GM23338 (cell line): ENCODE data around the gene POLD2. TPM values are rescaled to one million over a fixed set of nuclear protein-coding genes. Genes with fewer than 3 reads are reported as not detected.
"Not testable (repeated sequence)": the region's sequence is repeated elsewhere in the genome, so short reads cannot be mapped to it uniquely, and the experiment has no call there.

Experiments used
- ATAC-seq: fragments of 200-7000 bp; cut with Tn5 transposase; 3 replicates; pipeline ENCODE4 v1.9.1; 2020
- DNase-seq: peaks from one replicate; pipeline ENCODE4 v3.0.0-alpha.2; 2015; ENCODE audit warnings: low spot score
- H2AFZ ChIP-seq: fragments of 200-600 bp; sonication (generic); 2 replicates; pipeline ENCODE4 v1.8.0; 2016; ENCODE audit warnings: antibody characterized with exemption, mild to moderate bottlenecking, moderate library complexity
- H3F3A ChIP-seq: fragments of 200-600 bp; sonication (generic); replicated peaks from 2 replicates; pipeline ENCODE4 v1.8.0; 2017; ENCODE audit warnings: antibody characterized with exemption, mixed run types, low read depth
- H3K27ac ChIP-seq: fragments of 200-600 bp; sonication (generic); 2 replicates; pipeline ENCODE4 v1.6.1; 2016; ENCODE audit warnings: low read depth
- H3K27me3 ChIP-seq: fragments of 200-600 bp; sonication (generic); 2 replicates; pipeline ENCODE4 v1.8.0; 2016; ENCODE audit warnings: mild to moderate bottlenecking, mixed run types, moderate library complexity; ENCODE audit not compliant: insufficient read depth
- H3K36me3 ChIP-seq: fragments of 200-600 bp; sonication (generic); 2 replicates; pipeline ENCODE4 v1.8.0; 2016; ENCODE audit warnings: mild to moderate bottlenecking; ENCODE audit not compliant: insufficient read depth
- H3K4me1 ChIP-seq: fragments of 200-600 bp; sonication (generic); 2 replicates; pipeline ENCODE4 v1.8.0; 2016; ENCODE audit warnings: mild to moderate bottlenecking, moderate library complexity; ENCODE audit not compliant: insufficient read depth
- H3K4me2 ChIP-seq: fragments of 200-600 bp; sonication (generic); 2 replicates; pipeline ENCODE4 v1.7.1; 2017; ENCODE audit warnings: mixed run types
- H3K4me3 ChIP-seq: fragments of 200-600 bp; sonication (generic); 2 replicates; pipeline ENCODE4 v1.6.1; 2016; ENCODE audit warnings: mixed run types
- H3K79me2 ChIP-seq: fragments of 200-600 bp; sonication (generic); replicated peaks from 2 replicates; pipeline ENCODE4 v1.8.0; 2017; ENCODE audit warnings: mild to moderate bottlenecking; ENCODE audit not compliant: insufficient read depth
- H3K9me2 ChIP-seq: fragments of 200-600 bp; sonication (generic); 2 replicates; pipeline ENCODE4 v1.8.0; 2017; ENCODE audit not compliant: insufficient read depth
- H4K20me1 ChIP-seq: fragments of 200-600 bp; sonication (generic); replicated peaks from 2 replicates; pipeline ENCODE4 v1.8.0; 2017; ENCODE audit warnings: mild to moderate bottlenecking; ENCODE audit not compliant: insufficient read depth
- H3K27ac Mint-ChIP-seq: 2 replicates; pipeline ENCODE4 v1.8.0; 2020; ENCODE audit warnings: inconsistent platforms, mild to moderate bottlenecking, moderate library complexity, mixed read lengths
- H3K27me3 Mint-ChIP-seq: 3 replicates; pipeline ENCODE4 v1.8.0; 2022; ENCODE audit warnings: low read depth, mild to moderate bottlenecking, moderate library complexity, mixed read lengths, inconsistent platforms; ENCODE audit not compliant: insufficient read depth, poor library complexity
- H3K36me3 Mint-ChIP-seq: 3 replicates; pipeline ENCODE4 v1.8.0; 2021; ENCODE audit warnings: low read depth, mild to moderate bottlenecking, inconsistent platforms, moderate library complexity, mixed read lengths
- H3K4me1 Mint-ChIP-seq: 3 replicates; pipeline ENCODE4 v1.8.0; 2020; ENCODE audit warnings: mild to moderate bottlenecking, inconsistent platforms, mixed read lengths
- H3K4me3 Mint-ChIP-seq: 3 replicates; pipeline ENCODE4 v1.8.0; 2021; ENCODE audit warnings: moderate library complexity, mild to moderate bottlenecking, inconsistent platforms, mixed read lengths
- H3K9me3 Mint-ChIP-seq: 3 replicates; pipeline ENCODE4 v1.8.0; 2020; ENCODE audit warnings: moderate library complexity, mild to moderate bottlenecking, inconsistent platforms, mixed read lengths
- EZH2phosphoT487 ChIP-seq: fragments of 200-600 bp; sonication (generic); IDR thresholded peaks from one replicate; pipeline ENCODE4 v1.8.1; 2018; ENCODE audit warnings: antibody characterized with exemption; ENCODE audit not compliant: unreplicated experiment
- NANOG ChIP-seq: IDR thresholded peaks from 2 replicates; pipeline ENCODE4 v1.6.1; 2016; ENCODE audit warnings: antibody characterized with exemption, borderline replicate concordance
- POLR2AphosphoS5 ChIP-seq: IDR thresholded peaks from 2 replicates; pipeline ENCODE4 v1.6.1; 2016; ENCODE audit warnings: antibody characterized with exemption, low read depth
- STAT1 ChIP-seq: IDR thresholded peaks from one replicate; pipeline ENCODE4 v1.6.1; 2016; ENCODE audit warnings: antibody characterized with exemption; ENCODE audit not compliant: unreplicated experiment
- ZNF114 ChIP-seq: fragments of 250-450 bp; sonication (Bioruptor Pico); IDR thresholded peaks from 2 replicates; pipeline ENCODE4 v1.5.0; 2020; ENCODE audit warnings: mild to moderate bottlenecking, moderate library complexity
- polyA plus RNA-seq: library from polyadenylated mRNA; unstranded; fragments of >200 nt; fragmentation: Nextera tagmentation; extraction: Ambion mirVana; gene quantifications from 2 replicates; pipeline ENCODE4 v1.2.1, GENCODE V29; 2016
- total RNA-seq: library from RNA; depleted of rRNA; stranded (reverse); fragments of >200 nt; shearing (Covaris generic); gene quantifications from 2 replicates; pipeline ENCODE4 v1.2.3, GENCODE V29; 2014
- TF ChIP-seq, protein P1 (sequence below), 2 experiments: fragments of 200-600 bp in 1 of 2; sonication (generic) in 1 of 2; conservative IDR thresholded peaks; 2 replicates each; pipeline versions ENCODE4 v1.5.1 to v1.6.1; 2016 to 2017; ENCODE audit warnings: antibody characterized with exemption in 2 of 2, low read depth in 2 of 2, mild to moderate bottlenecking in 2 of 2, moderate library complexity in 1 of 2
- TF ChIP-seq, protein P2 (sequence below): IDR thresholded peaks from 2 replicates; pipeline ENCODE4 v1.6.1; 2016; ENCODE audit warnings: antibody characterized with exemption
- TF ChIP-seq, protein P3 (sequence below): IDR thresholded peaks from one replicate; pipeline ENCODE4 v1.6.1; 2018; ENCODE audit warnings: antibody characterized with exemption; ENCODE audit not compliant: unreplicated experiment
- TF ChIP-seq, protein P4 (sequence below): fragments of 250-450 bp; sonication (Bioruptor Pico); IDR thresholded peaks from 2 replicates; pipeline ENCODE4 v1.5.0; 2020; ENCODE audit warnings: mild to moderate bottlenecking, moderate library complexity

POLD2 gene
- total and polyA plus RNA-seq, 2 experiments from 2014 or later, result 101 to 127 TPM

DNA sequence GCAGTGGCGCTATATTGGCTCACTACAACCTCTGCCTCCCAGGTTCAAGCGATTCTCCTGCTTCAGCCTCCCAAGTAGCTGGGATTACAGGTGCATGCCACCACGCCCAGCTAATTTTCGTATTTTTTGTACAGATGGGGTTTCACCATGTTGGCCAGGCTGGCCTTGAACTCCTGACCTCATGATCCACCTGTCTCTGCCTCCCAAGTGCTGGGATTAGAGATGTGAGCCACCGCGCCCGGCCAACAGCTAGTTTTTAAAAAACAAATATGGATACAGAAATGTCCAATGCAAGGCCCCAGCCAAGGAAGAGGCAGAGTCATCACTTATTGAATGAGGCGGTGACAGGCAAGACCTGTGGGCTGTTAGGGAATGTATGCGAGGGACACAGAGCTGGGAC is 48.6 kb upstream of the POLD2 start:
- H3K27ac Mint-ChIP-seq, H3F3A ChIP-seq, H3K27ac ChIP-seq, H3K4me3 Mint-ChIP-seq, H3K4me1 Mint-ChIP-seq, ATAC-seq, H3K4me2 ChIP-seq, H3K9me2 ChIP-seq, H3K36me3 ChIP-seq, H3K4me3 ChIP-seq, H4K20me1 ChIP-seq, H3K27me3 Mint-ChIP-seq, H3K9me3 Mint-ChIP-seq, H3K27me3 ChIP-seq, H3K4me1 ChIP-seq, H3K79me2 ChIP-seq, H2AFZ ChIP-seq, H3K36me3 Mint-ChIP-seq, DNase-seq: not testable (repeated sequence)

DNA sequence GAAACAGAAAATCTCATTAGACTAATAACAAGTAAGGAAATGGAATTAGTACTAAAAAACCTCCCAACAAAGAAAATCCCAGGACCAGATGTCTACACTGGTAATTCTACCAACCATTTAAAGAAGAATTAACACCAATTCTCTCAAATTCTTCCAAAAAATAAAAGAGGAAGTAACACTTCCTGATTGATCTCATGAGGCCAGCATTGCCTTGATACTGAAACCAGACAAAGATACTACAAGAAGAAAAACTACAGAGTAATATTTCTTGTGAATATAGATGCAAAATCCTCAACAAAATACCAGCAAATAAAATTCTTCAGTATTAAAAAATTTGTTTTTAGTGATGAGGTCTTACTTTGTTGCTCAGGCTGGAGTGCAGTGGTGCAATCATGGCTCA is 44.6 kb upstream of the POLD2 start:
- no peak overlapping the region for H3K4me3 Mint-ChIP-seq
- Histone ChIP-seq H3K9me2 (no peaks in the 10 kb centered on the region; the same call in 1 of the 2 replicates), H3K27me3 (no peaks in the 10 kb centered on the region), H4K20me1 (no peaks in the 10 kb centered on the region), H3K36me3 (no peaks in the 10 kb centered on the region), H2AFZ (no peak overlapping the region), H3K4me3 (no peak overlapping the region), H3K4me2 (no peak overlapping the region), H3K27ac (no peak overlapping the region), H3K4me1 (no peaks in the 10 kb centered on the region), H3K79me2 (no peaks in the 10 kb centered on the region), H3F3A (no peaks in the 10 kb centered on the region)
- no peaks in the 10 kb centered on the region for H3K36me3 Mint-ChIP-seq
- peaks cover 7% of the 10 kb centered on the region for H3K27me3 Mint-ChIP-seq
- ATAC-seq (no peak), DNase-seq (no peak)
- H3K9me3 Mint-ChIP-seq, result peaks cover 6% of the 10 kb centered on the region; the same call in 2 of the 3 replicates
- no peak overlapping the region for H3K27ac Mint-ChIP-seq
- TF ChIP-seq ZNF114 (CRISPR knock-in tag), result no peak
- TF ChIP-seq, protein P1, sequence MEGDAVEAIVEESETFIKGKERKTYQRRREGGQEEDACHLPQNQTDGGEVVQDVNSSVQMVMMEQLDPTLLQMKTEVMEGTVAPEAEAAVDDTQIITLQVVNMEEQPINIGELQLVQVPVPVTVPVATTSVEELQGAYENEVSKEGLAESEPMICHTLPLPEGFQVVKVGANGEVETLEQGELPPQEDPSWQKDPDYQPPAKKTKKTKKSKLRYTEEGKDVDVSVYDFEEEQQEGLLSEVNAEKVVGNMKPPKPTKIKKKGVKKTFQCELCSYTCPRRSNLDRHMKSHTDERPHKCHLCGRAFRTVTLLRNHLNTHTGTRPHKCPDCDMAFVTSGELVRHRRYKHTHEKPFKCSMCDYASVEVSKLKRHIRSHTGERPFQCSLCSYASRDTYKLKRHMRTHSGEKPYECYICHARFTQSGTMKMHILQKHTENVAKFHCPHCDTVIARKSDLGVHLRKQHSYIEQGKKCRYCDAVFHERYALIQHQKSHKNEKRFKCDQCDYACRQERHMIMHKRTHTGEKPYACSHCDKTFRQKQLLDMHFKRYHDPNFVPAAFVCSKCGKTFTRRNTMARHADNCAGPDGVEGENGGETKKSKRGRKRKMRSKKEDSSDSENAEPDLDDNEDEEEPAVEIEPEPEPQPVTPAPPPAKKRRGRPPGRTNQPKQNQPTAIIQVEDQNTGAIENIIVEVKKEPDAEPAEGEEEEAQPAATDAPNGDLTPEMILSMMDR (conservative IDR thresholded peaks at IDR 0.05; ENCODE audit: low read depth in 2 of 2), result no peak
- TF ChIP-seq, protein P2, sequence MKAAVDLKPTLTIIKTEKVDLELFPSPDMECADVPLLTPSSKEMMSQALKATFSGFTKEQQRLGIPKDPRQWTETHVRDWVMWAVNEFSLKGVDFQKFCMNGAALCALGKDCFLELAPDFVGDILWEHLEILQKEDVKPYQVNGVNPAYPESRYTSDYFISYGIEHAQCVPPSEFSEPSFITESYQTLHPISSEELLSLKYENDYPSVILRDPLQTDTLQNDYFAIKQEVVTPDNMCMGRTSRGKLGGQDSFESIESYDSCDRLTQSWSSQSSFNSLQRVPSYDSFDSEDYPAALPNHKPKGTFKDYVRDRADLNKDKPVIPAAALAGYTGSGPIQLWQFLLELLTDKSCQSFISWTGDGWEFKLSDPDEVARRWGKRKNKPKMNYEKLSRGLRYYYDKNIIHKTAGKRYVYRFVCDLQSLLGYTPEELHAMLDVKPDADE, result no peak
- no peak for TF ChIP-seq EZH2phosphoT487
- no peak for TF ChIP-seq STAT1
- TF ChIP-seq POLR2AphosphoS5, result no peak
- TF ChIP-seq, protein P3, sequence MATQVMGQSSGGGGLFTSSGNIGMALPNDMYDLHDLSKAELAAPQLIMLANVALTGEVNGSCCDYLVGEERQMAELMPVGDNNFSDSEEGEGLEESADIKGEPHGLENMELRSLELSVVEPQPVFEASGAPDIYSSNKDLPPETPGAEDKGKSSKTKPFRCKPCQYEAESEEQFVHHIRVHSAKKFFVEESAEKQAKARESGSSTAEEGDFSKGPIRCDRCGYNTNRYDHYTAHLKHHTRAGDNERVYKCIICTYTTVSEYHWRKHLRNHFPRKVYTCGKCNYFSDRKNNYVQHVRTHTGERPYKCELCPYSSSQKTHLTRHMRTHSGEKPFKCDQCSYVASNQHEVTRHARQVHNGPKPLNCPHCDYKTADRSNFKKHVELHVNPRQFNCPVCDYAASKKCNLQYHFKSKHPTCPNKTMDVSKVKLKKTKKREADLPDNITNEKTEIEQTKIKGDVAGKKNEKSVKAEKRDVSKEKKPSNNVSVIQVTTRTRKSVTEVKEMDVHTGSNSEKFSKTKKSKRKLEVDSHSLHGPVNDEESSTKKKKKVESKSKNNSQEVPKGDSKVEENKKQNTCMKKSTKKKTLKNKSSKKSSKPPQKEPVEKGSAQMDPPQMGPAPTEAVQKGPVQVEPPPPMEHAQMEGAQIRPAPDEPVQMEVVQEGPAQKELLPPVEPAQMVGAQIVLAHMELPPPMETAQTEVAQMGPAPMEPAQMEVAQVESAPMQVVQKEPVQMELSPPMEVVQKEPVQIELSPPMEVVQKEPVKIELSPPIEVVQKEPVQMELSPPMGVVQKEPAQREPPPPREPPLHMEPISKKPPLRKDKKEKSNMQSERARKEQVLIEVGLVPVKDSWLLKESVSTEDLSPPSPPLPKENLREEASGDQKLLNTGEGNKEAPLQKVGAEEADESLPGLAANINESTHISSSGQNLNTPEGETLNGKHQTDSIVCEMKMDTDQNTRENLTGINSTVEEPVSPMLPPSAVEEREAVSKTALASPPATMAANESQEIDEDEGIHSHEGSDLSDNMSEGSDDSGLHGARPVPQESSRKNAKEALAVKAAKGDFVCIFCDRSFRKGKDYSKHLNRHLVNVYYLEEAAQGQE, result no peak
- TF ChIP-seq NANOG, result no peak
- TF ChIP-seq, protein P4, sequence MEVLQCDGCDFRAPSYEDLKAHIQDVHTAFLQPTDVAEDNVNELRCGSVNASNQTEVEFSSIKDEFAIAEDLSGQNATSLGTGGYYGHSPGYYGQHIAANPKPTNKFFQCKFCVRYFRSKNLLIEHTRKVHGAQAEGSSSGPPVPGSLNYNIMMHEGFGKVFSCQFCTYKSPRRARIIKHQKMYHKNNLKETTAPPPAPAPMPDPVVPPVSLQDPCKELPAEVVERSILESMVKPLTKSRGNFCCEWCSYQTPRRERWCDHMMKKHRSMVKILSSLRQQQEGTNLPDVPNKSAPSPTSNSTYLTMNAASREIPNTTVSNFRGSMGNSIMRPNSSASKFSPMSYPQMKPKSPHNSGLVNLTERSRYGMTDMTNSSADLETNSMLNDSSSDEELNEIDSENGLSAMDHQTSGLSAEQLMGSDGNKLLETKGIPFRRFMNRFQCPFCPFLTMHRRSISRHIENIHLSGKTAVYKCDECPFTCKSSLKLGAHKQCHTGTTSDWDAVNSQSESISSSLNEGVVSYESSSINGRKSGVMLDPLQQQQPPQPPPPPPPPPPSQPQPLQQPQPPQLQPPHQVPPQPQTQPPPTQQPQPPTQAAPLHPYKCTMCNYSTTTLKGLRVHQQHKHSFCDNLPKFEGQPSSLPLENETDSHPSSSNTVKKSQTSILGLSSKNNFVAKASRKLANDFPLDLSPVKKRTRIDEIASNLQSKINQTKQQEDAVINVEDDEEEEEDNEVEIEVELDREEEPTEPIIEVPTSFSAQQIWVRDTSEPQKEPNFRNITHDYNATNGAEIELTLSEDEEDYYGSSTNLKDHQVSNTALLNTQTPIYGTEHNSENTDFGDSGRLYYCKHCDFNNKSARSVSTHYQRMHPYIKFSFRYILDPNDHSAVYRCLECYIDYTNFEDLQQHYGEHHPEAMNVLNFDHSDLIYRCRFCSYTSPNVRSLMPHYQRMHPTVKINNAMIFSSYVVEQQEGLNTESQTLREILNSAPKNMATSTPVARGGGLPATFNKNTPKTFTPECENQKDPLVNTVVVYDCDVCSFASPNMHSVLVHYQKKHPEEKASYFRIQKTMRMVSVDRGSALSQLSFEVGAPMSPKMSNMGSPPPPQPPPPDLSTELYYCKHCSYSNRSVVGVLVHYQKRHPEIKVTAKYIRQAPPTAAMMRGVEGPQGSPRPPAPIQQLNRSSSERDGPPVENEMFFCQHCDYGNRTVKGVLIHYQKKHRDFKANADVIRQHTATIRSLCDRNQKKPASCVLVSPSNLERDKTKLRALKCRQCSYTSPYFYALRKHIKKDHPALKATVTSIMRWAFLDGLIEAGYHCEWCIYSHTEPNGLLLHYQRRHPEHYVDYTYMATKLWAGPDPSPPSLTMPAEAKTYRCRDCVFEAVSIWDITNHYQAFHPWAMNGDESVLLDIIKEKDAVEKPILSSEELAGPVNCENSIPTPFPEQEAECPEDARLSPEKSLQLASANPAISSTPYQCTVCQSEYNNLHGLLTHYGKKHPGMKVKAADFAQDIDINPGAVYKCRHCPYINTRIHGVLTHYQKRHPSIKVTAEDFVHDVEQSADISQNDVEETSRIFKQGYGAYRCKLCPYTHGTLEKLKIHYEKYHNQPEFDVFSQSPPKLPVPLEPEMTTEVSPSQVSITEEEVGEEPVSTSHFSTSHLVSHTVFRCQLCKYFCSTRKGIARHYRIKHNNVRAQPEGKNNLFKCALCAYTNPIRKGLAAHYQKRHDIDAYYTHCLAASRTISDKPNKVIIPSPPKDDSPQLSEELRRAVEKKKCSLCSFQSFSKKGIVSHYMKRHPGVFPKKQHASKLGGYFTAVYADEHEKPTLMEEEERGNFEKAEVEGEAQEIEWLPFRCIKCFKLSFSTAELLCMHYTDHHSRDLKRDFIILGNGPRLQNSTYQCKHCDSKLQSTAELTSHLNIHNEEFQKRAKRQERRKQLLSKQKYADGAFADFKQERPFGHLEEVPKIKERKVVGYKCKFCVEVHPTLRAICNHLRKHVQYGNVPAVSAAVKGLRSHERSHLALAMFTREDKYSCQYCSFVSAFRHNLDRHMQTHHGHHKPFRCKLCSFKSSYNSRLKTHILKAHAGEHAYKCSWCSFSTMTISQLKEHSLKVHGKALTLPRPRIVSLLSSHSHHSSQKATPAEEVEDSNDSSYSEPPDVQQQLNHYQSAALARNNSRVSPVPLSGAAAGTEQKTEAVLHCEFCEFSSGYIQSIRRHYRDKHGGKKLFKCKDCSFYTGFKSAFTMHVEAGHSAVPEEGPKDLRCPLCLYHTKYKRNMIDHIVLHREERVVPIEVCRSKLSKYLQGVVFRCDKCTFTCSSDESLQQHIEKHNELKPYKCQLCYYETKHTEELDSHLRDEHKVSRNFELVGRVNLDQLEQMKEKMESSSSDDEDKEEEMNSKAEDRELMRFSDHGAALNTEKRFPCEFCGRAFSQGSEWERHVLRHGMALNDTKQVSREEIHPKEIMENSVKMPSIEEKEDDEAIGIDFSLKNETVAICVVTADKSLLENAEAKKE, result no peak
- peaks cover 10% of the 10 kb centered on the region for H3K4me1 Mint-ChIP-seq
